ENCODE results near the gene LHFPL4.

LHFPL4 gene

DNA sequence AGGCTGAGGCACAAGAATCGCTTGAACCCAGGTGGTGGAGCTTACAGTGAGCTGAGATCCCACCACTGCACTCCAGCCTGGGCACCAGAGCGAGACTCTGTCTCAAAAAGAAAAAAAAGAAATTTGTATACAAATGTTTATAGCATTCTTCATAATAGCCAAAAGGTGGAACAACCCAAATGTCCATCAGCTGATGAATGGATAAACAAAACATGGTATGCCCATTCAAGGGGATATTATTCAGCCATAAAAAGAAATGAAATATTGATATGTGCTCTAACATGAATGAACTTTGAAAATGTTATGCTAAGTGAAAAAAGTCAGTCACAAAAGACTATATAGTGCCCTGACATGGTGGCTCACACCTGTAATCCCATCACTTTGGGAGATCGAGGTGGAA, 11.4 kb downstream of the LHFPL4 start:
- H3K4me3 ChIP-seq (ENCODE audit: low read depth, low read length) = no peak overlapping the region
- TF ChIP-seq CTCF (IDR thresholded peaks at IDR 0.05; ENCODE audit: borderline replicate concordance, insufficient read depth, low read depth, low read length) = no peak

DNA sequence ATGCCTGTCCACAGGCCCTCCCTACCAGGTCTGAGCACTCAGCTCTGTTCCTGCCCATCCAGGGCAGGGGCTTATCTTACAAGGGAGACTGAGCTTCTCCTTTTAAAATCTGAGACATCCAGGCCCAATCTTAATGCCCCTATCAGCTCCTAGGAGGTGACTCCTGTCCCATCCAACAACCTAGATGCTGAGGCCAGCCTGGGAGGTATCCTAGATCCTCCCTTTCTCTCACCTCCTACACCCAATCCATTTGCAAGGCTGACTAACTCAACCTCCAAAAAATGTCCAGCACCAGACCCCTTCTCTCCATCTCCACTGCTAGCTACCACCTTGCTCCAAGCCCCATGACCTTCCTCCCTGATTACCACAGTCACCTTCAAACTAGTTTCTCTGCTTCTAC, 17.4 kb downstream of the LHFPL4 start:
- TF ChIP-seq CTCF (IDR thresholded peaks at IDR 0.05; ENCODE audit: borderline replicate concordance, insufficient read depth, low read depth, low read length) = no peak

GRCh38 chr3:9534429-9534828, 19.2 kb downstream of the LHFPL4 start:
- H3K4me3 ChIP-seq (ENCODE audit: low read depth, low read length) = no peak overlapping the region
- no peak for TF ChIP-seq CTCF (IDR thresholded peaks at IDR 0.05; ENCODE audit: borderline replicate concordance, insufficient read depth, low read depth, low read length)

More for the DNA sequence above, 17.4 kb downstream of the LHFPL4 start:
- H3K4me3 ChIP-seq (ENCODE audit: low read depth, low read length) = no peak overlapping the region

DNA sequence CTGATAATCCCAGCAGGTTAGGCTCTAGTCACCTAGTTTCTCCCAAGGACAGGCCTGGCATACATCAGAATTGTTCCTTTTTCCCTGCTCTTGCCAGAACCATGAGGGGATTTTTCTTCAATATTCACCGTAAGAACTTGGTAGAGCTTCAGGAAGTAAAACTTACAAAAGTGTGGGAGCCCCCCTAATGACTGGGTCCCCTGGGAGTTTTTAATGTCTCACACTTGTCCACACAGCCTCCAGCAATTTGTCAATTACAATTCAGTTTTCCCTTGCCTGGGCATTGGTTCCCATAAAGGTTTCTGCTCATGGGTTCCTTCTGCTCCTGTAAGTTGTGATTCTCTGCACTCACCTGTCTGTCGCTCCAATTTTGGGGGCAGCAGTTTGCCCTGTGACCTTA, 28.5 kb downstream of the LHFPL4 start:
- no peak for TF ChIP-seq CTCF (IDR thresholded peaks at IDR 0.05; ENCODE audit: borderline replicate concordance, insufficient read depth, low read depth, low read length)
- H3K4me3 ChIP-seq (ENCODE audit: low read depth, low read length) = no peak overlapping the region

- no peak overlapping the region for H3K4me3 ChIP-seq (ENCODE audit: low read depth, low read length)
- no peak for TF ChIP-seq CTCF (IDR thresholded peaks at IDR 0.05; ENCODE audit: borderline replicate concordance, insufficient read depth, low read depth, low read length)
These were observed 38.7 kb downstream of the LHFPL4 start for GRCh38 chr3:9514956-9515355.

DNA sequence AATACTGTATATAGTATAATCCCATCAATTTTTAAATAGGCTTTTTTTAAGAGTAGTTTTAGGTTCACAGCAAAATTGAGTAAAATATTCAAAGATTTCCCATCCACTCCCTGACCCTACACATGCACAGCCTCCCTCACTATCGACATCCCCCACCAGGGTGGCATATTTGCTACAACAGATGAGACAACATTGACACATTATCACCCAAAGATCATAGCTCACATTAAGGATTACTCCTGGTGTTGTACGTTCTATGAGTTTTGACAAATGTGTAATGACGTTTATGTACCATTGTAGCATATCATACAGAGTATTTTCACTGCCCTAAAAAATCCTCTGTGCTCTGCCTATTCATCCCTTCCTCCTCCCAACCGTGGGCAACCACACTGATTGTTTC, 39.3 kb downstream of the LHFPL4 start:
- no peak overlapping the region for H3K4me3 ChIP-seq (ENCODE audit: low read depth, low read length)
- no peak for TF ChIP-seq CTCF (IDR thresholded peaks at IDR 0.05; ENCODE audit: borderline replicate concordance, insufficient read depth, low read depth, low read length)

DNA sequence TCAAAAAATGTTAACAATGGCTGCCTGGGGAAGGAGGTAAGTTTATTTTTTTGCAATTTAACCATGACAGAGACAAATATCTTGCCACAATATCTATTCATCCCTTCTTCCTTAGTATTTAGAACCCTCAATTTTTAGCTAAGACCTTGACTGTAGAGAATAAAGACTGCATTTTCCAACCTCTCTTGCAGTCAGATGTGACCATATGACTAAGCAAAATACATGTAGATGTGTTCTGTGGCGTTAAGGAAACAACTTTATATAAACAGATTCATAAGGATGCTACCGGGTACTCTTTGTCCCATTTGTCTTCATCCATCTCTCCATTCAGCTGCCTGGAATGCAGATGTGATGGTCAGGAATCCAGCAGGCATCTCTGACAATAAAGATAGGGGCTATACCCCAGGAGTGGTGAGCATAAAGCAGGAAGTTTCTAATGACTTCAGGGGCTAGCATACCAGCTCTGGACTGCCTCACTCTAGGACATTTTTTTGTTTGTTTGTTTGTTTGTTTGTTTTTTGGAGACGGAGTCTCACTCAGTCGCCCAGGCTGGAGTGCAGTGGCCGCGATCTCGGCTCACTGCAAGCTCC, 41.1 kb downstream of the LHFPL4 start:
- H3K4me3 ChIP-seq (ENCODE audit: low read depth, low read length) = no peak overlapping the region
- no peak for TF ChIP-seq CTCF (IDR thresholded peaks at IDR 0.05; ENCODE audit: borderline replicate concordance, insufficient read depth, low read depth, low read length)
